GM10266 (cell line): ENCODE measurements around the gene PARD3B.

ENCODE experiments used
- DNase-seq: peaks from one replicate; pipeline ENCODE4 v3.0.0; 2012; ENCODE audit errors: extremely low spot score
- CTCF ChIP-seq: IDR thresholded peaks from 2 replicates; pipeline ENCODE4 v1.5.1; 2012; ENCODE audit warnings: mild to moderate bottlenecking, low read depth; ENCODE audit not compliant: control insufficient read depth, insufficient read depth; ENCODE audit errors: missing control alignments

PARD3B gene

GRCh38 chr2:205333351-205333750 lies 788.1 kb downstream of the PARD3B start:
- TF ChIP-seq CTCF: no peak
- no peak for DNase-seq

- DNase-seq: no peak
- TF ChIP-seq CTCF: no peak
Observed at GRCh38 chr2:205337274-205337673, 792.0 kb downstream of the PARD3B start.

GRCh38 chr2:205338156-205338555 lies 792.9 kb downstream of the PARD3B start:
- no peak for TF ChIP-seq CTCF
- no peak for DNase-seq

- no peak for DNase-seq
- TF ChIP-seq CTCF: no peak
Observed at GRCh38 chr2:205343103-205343502, 797.8 kb downstream of the PARD3B start.

- no peak for TF ChIP-seq CTCF
- DNase-seq: no peak
Observed at GRCh38 chr2:205346649-205347048, 801.4 kb downstream of the PARD3B start.

- no peak for DNase-seq
- TF ChIP-seq CTCF: no peak
Observed at GRCh38 chr2:205347899-205348298, 802.6 kb downstream of the PARD3B start.

GRCh38 chr2:205352094-205352493 lies 806.8 kb downstream of the PARD3B start:
- DNase-seq: no peak
- TF ChIP-seq CTCF: no peak
